NT2/D1 (cell line): ENCODE data around the gene COL10A1.

Source experiments
- SUZ12 ChIP-seq: IDR thresholded peaks from 2 replicates; pipeline ENCODE4 v1.6.1; 2011; ENCODE audit not compliant: insufficient read length, insufficient read depth; ENCODE audit errors: extremely low read depth
- YY1 ChIP-seq: IDR thresholded peaks from 2 replicates; pipeline ENCODE4 v1.6.1; 2011; ENCODE audit not compliant: insufficient read length, insufficient read depth
- ZNF274 ChIP-seq: IDR thresholded peaks from 2 replicates; pipeline ENCODE4 v1.6.1; 2011; ENCODE audit warnings: mild to moderate bottlenecking, low read depth, low read length

GRCh38 chr6:116084284-116084683 is 41.6 kb downstream of the COL10A1 start:
- TF ChIP-seq YY1 (no peak), ZNF274 (no peak), SUZ12 (no peak)
